CD14-positive monocyte (primary cell): Measurements from ENCODE around the gene FAM131A. TPM values are rescaled to one million over a fixed set of nuclear protein-coding genes. Genes with fewer than 3 reads are reported as not detected.

Experiments
- DNase-seq, 3 donors: peaks; one replicate each; pipeline ENCODE4 v3.0.0-alpha.2; 2011 to 2022
- H2AFZ ChIP-seq: 2 replicates; pipeline ENCODE4 v1.6.0; 2012; ENCODE audit warnings: mild to moderate bottlenecking, low read depth, low read length, inconsistent platforms; ENCODE audit not compliant: insufficient read depth, poor library complexity, severe bottlenecking
- H3K27ac ChIP-seq, 2 donors: 1 replicate in 1 of 2; 2 replicates in 1 of 2; pipeline ENCODE4 v1.5.1; 2012 to 2013; ENCODE audit warnings: low read length in 2 of 2, control low read depth in 1 of 2, inconsistent platforms in 1 of 2, low read depth in 1 of 2, mild to moderate bottlenecking in 1 of 2
- H3K27me3 ChIP-seq, 2 donors: one replicate each; pipeline versions ENCODE4 v1.6.0 to v1.6.1; 2011 to 2013; ENCODE audit warnings: low read length in 2 of 2; ENCODE audit not compliant: control insufficient read depth in 2 of 2, insufficient read depth in 2 of 2
- H3K36me3 ChIP-seq, 2 donors: replicated peaks in 1 of 2; 1 replicate in 1 of 2; 2 replicates in 1 of 2; pipeline versions ENCODE4 v1.5.1 to v1.6.1; 2012 to 2013; ENCODE audit warnings: low read length in 2 of 2, control low read depth in 1 of 2, inconsistent platforms in 1 of 2, mild to moderate bottlenecking in 1 of 2; ENCODE audit not compliant: insufficient read depth in 2 of 2, control insufficient read depth in 1 of 2
- H3K4me1 ChIP-seq, 2 donors: 1 replicate in 1 of 2; 2 replicates in 1 of 2; pipeline versions ENCODE4 v1.5.1 to v1.6.1; 2012 to 2013; ENCODE audit warnings: low read length in 2 of 2, control low read depth in 1 of 2, inconsistent platforms in 1 of 2, mild to moderate bottlenecking in 1 of 2, moderate library complexity in 1 of 2; ENCODE audit not compliant: insufficient read depth in 2 of 2, control insufficient read depth in 1 of 2
- H3K4me2 ChIP-seq: replicated peaks from 2 replicates; pipeline ENCODE3; 2012; ENCODE audit warnings: low read length, moderate library complexity, mild to moderate bottlenecking; ENCODE audit not compliant: poor library complexity, severe bottlenecking; ENCODE audit errors: extremely low read depth
- H3K4me3 ChIP-seq, 3 experiments: fragments of 200-600 bp in 1 of 3; sonication (generic) in 1 of 3; replicated peaks in 1 of 3; 1 replicate in 2 of 3; 2 replicates in 1 of 3; pipeline ENCODE4 v1.5.1; 2011 to 2013; ENCODE audit warnings: low read length in 3 of 3, mild to moderate bottlenecking in 3 of 3, control low read depth in 2 of 3, low read depth in 2 of 3, inconsistent platforms in 1 of 3, moderate library complexity in 1 of 3
- H3K79me2 ChIP-seq: 2 replicates; pipeline ENCODE4 v1.6.0; 2012; ENCODE audit warnings: mild to moderate bottlenecking, control low read depth, inconsistent platforms, low read length, moderate library complexity; ENCODE audit not compliant: insufficient read depth
- H3K9ac ChIP-seq: 2 replicates; pipeline ENCODE4 v1.6.0; 2017; ENCODE audit warnings: low read length, mild to moderate bottlenecking; ENCODE audit not compliant: insufficient read depth, poor library complexity, severe bottlenecking
- H3K9me3 ChIP-seq, 2 donors: replicated peaks in 1 of 2; 1 replicate in 1 of 2; 2 replicates in 1 of 2; pipeline versions ENCODE4 v1.5.1 to v1.6.1; 2012 to 2013; ENCODE audit warnings: low read length in 2 of 2, control low read depth in 1 of 2; ENCODE audit not compliant: control insufficient read depth in 1 of 2, insufficient read depth in 1 of 2
- H4K20me1 ChIP-seq: 2 replicates; pipeline ENCODE4 v1.6.0; 2012; ENCODE audit warnings: mild to moderate bottlenecking, low read length, control low read depth, moderate library complexity; ENCODE audit not compliant: insufficient read depth
- H3K27ac Mint-ChIP-seq, 7 donors: one replicate each; pipeline ENCODE4 v1.8.0; 2020; ENCODE audit warnings: mild to moderate bottlenecking in 7 of 7, mixed read lengths in 7 of 7, moderate library complexity in 6 of 7, inconsistent platforms in 2 of 7
- H3K27me3 Mint-ChIP-seq, 3 donors: one replicate each; pipeline ENCODE4 v1.8.0; 2021 to 2022; ENCODE audit warnings: low read depth in 3 of 3, mild to moderate bottlenecking in 3 of 3, mixed read lengths in 3 of 3, moderate library complexity in 3 of 3, inconsistent platforms in 1 of 3
- H3K36me3 Mint-ChIP-seq, 2 donors: one replicate each; pipeline ENCODE4 v1.8.0; 2020; ENCODE audit warnings: mixed read lengths in 2 of 2, inconsistent platforms in 1 of 2, mild to moderate bottlenecking in 1 of 2
- H3K4me1 Mint-ChIP-seq: one replicate; pipeline ENCODE4 v1.8.0; 2020; ENCODE audit warnings: mild to moderate bottlenecking, mixed read lengths
- H3K4me3 Mint-ChIP-seq, 2 donors: one replicate each; pipeline ENCODE4 v1.8.0; 2020; ENCODE audit warnings: mild to moderate bottlenecking in 2 of 2, mixed read lengths in 2 of 2, moderate library complexity in 1 of 2
- H3K9me3 Mint-ChIP-seq, 7 donors: one replicate each; pipeline ENCODE4 v1.8.0; 2020 to 2022; ENCODE audit warnings: mixed read lengths in 7 of 7, mild to moderate bottlenecking in 6 of 7, moderate library complexity in 6 of 7, inconsistent platforms in 2 of 7
- CTCF ChIP-seq: fragments of 200-600 bp; IDR thresholded peaks from one replicate; pipeline ENCODE4 v1.8.0; 2022; ENCODE audit warnings: antibody characterized with exemption, mild to moderate bottlenecking
- WGBS: methylation state at CpG from one replicate; pipeline ENCODE4 v1.1.5; 2013; ENCODE audit warnings: missing lambda C conversion rate; ENCODE audit not compliant: insufficient coverage; 5-methylcytosine and 5-hydroxymethylcytosine counted together
- intact Hi-C, 2 donors: fragments of 100-400 bp; cut with micrococcal nuclease; formaldehyde crosslinking; loops; one replicate each; pipeline versions ENCODE4 v1.15.0 to v1.15.1; 2023
- polyA plus RNA-seq, 3 donors: library from polyadenylated mRNA; depleted of rRNA in 1 of 3; unstranded in 2 of 3; stranded (reverse) in 1 of 3; fragments of 300-500 nt in 2 of 3; fragments of >200 nt in 1 of 3; fragmentation: Illumina TruSeq in 2 of 3; gene quantifications; 1 replicate in 2 of 3; 2 replicates in 1 of 3; pipeline ENCODE4 v1.2.3, GENCODE V29; 2012 to 2021

FAM131A gene
- polyA plus RNA-seq, 3 donors: 5.8 to 30.6 (median 7.7) TPM

DNA sequence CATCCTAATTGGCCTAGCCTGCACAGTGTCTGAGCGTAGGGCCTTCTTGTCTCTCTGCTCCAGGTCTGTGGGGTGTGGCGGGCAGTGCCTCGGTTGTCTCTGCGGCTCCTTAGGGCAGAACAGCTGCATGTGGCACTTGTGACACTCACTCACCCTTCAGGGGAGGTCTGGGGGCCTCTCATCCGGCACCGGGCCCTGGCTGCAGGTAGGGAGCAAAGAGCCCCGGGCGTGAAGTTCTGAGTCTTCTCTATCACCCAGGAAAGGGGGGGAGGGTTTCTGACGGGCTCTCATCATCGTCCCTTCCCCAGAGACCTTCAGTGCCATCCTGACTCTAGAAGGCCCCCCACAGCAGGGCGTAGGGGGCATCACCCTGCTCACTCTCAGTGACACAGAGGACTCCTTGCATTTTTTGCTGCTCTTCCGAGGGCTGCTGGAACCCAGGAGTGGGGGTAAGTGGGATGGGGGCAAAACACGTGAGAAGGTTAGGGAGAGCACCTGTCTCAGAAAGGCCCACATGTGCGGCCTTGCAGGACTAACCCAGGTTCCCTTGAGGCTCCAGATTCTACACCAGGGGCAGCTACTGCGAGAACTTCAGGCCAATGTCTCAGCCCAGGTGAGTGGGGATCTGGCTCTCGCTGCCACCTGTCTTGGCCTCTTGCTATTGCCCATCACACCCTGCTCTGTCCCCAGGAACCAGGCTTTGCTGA, 45.1 kb downstream of the FAM131A start:
- peaks cover 30 to 53% of the 10 kb centered on the region in 2 donors for H3K27me3 ChIP-seq
- peaks cover 62 to 71% (median 64%) of the 10 kb centered on the region in 3 donors for H3K27me3 Mint-ChIP-seq
- H3K36me3 Mint-ChIP-seq: peaks cover 0 to 8% of the 10 kb centered on the region in 2 donors

More for the DNA sequence above, 45.1 kb downstream of the FAM131A start:
- intact Hi-C loops: no loop called here
- WGBS: 98% methylated on average over 6 of the region's 16 CpGs
- H3K9me3 ChIP-seq: peaks cover 0 to 10% of the 10 kb centered on the region in 2 donors
- H3K4me2 ChIP-seq: no peak overlapping the region
- no peak overlapping the region for H3K27ac Mint-ChIP-seq
- no peak overlapping the region for H3K9ac ChIP-seq
- H3K4me3 Mint-ChIP-seq: peak overlapping the region in 1 of 2 donors; percentile 86
- peaks cover 0 to 21% (median 5%) of the 10 kb centered on the region in 7 donors for H3K9me3 Mint-ChIP-seq
- H3K4me1 Mint-ChIP-seq: peaks cover 19% of the 10 kb centered on the region
- H3K79me2 ChIP-seq: no peaks in the 10 kb centered on the region
- TF ChIP-seq CTCF: no peak
- no peak overlapping the region for H2AFZ ChIP-seq
- H3K4me1 ChIP-seq: peaks cover 13 to 19% of the 10 kb centered on the region in 2 donors
- no peaks in the 10 kb centered on the region for H3K36me3 ChIP-seq
- H4K20me1 ChIP-seq: no peaks in the 10 kb centered on the region
- no peak overlapping the region for H3K4me3 ChIP-seq
- DNase-seq: no peak
- no peak overlapping the region for H3K27ac ChIP-seq
